Glutamatergic neuron (in vitro differentiated cells): Measurements from ENCODE around the gene DQX1. TPM values are rescaled to one million over a fixed set of nuclear protein-coding genes. Genes with fewer than 3 reads are reported as not detected.

Experiments used
- DNase-seq: peaks from one replicate; pipeline ENCODE4 v3.0.0; 2022
- H3K27ac Mint-ChIP-seq: one replicate; pipeline ENCODE4 v1.8.0; 2020; ENCODE audit warnings: mild to moderate bottlenecking, mixed read lengths, inconsistent platforms; ENCODE audit not compliant: unreplicated experiment
- H3K27me3 Mint-ChIP-seq: one replicate; pipeline ENCODE4 v1.8.0; 2020; ENCODE audit warnings: mild to moderate bottlenecking, moderate library complexity, mixed read lengths, inconsistent platforms; ENCODE audit not compliant: unreplicated experiment
- H3K36me3 Mint-ChIP-seq: one replicate; pipeline ENCODE4 v1.8.0; 2020; ENCODE audit warnings: mild to moderate bottlenecking, mixed read lengths, inconsistent platforms; ENCODE audit not compliant: unreplicated experiment
- H3K4me1 Mint-ChIP-seq: one replicate; pipeline ENCODE4 v1.8.0; 2020; ENCODE audit warnings: mild to moderate bottlenecking, low read depth, mixed read lengths, inconsistent platforms; ENCODE audit not compliant: unreplicated experiment
- H3K4me3 Mint-ChIP-seq: one replicate; pipeline ENCODE4 v1.8.0; 2020; ENCODE audit warnings: mild to moderate bottlenecking, mixed read lengths, inconsistent platforms; ENCODE audit not compliant: unreplicated experiment
- H3K9me3 Mint-ChIP-seq: one replicate; pipeline ENCODE4 v1.8.0; 2020; ENCODE audit warnings: mild to moderate bottlenecking, moderate library complexity, mixed read lengths, inconsistent platforms; ENCODE audit not compliant: unreplicated experiment
- total RNA-seq: library from RNA; stranded (reverse); fragmentation: NEBNext Ultra II Directional; extraction: Animal tissue kit (Norgen Biotek cat#: 25700); gene quantifications from one replicate; pipeline ENCODE4 v1.2.1, GENCODE V29; 2021; ENCODE audit not compliant: unreplicated experiment
- TF ChIP-seq, protein P1 (sequence below): fragments of 200-600 bp; sonication (generic); IDR thresholded peaks from one replicate; pipeline ENCODE4 v1.5.0; 2021; ENCODE audit not compliant: partially characterized antibody, unreplicated experiment

DQX1 gene
- total RNA-seq, 1 donor from 2014 or later: 0.91 TPM

DNA sequence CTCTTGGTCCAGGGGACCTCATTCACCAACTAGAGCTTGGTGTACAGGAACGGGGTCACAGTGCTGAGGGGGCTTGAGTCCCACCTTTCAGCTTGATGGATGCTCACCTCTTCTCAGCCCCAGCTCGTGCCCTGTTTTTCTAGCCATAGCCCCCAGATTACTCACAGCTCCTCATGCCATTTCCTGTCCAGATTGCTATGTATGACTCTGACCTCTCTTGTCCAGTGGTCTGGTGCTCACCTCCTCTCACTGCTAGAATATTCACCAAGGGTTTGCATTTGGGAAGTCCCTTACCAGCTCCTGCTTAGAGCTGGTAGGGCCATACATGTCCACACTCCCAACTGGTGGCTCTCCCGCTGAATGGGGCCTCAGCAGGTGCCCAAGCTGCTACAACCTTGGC is 32.5 kb downstream of the DQX1 start:
- Mint-ChIP-seq H3K27ac (no peak overlapping the region), H3K4me1 (peaks cover 4% of the 10 kb centered on the region), H3K4me3 (no peak overlapping the region), H3K9me3 (peaks cover 2% of the 10 kb centered on the region), H3K36me3 (peaks cover 8% of the 10 kb centered on the region), H3K27me3 (peaks cover 9% of the 10 kb centered on the region)
- no peak for DNase-seq
- TF ChIP-seq, protein P1, sequence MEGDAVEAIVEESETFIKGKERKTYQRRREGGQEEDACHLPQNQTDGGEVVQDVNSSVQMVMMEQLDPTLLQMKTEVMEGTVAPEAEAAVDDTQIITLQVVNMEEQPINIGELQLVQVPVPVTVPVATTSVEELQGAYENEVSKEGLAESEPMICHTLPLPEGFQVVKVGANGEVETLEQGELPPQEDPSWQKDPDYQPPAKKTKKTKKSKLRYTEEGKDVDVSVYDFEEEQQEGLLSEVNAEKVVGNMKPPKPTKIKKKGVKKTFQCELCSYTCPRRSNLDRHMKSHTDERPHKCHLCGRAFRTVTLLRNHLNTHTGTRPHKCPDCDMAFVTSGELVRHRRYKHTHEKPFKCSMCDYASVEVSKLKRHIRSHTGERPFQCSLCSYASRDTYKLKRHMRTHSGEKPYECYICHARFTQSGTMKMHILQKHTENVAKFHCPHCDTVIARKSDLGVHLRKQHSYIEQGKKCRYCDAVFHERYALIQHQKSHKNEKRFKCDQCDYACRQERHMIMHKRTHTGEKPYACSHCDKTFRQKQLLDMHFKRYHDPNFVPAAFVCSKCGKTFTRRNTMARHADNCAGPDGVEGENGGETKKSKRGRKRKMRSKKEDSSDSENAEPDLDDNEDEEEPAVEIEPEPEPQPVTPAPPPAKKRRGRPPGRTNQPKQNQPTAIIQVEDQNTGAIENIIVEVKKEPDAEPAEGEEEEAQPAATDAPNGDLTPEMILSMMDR: no peak

DNA sequence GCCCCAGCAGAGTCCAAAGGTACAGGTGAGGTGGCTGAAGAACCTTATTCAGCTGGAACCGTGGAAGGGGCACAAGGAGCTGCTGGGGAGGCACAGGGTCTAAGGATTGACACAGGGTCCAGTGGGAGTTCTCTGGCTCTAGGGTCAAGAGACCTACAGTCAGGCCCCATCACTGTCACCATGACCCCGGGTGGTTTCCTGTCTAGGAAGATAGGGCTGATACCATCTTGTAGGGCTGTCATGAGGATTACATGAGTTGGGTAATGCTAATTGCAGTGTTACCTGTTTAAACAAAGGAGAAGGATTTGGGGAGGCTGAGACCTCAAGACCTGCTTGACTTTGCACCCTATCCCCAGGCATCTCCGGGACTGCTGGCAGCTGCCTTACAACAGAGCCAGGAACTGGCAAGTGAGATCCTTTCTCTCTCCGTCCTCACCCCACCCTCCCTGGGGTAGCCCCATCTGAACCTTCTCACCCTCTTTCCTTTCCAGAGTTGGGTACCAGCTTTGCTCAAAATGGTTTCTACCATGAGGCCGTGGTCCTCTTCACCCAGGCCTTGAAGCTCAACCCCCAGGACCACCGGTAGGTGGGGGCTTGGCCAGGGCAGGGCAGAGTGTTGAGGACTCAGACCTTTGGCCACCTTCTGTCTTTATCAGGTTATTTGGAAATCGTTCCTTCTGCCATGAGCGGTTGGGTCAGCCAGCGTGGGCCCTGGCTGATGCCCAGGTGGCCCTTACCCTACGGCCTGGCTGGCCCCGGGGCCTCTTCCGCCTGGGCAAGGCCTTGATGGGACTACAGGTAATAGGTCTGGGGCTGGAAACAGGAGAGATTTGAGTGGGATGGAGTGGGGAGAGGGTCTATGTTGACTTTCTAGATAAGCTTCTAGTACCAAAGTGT is 34.1 kb downstream of the DQX1 start:
- no peak for DNase-seq
- H3K4me1 Mint-ChIP-seq: no peaks in the 10 kb centered on the region
- no peak overlapping the region for H3K4me3 Mint-ChIP-seq
- TF ChIP-seq, protein P1: no peak
- no peak overlapping the region for H3K27ac Mint-ChIP-seq
- H3K36me3 Mint-ChIP-seq: peaks cover 8% of the 10 kb centered on the region
- H3K9me3 Mint-ChIP-seq: peaks cover 2% of the 10 kb centered on the region
- H3K27me3 Mint-ChIP-seq: peaks cover 2% of the 10 kb centered on the region

DNA sequence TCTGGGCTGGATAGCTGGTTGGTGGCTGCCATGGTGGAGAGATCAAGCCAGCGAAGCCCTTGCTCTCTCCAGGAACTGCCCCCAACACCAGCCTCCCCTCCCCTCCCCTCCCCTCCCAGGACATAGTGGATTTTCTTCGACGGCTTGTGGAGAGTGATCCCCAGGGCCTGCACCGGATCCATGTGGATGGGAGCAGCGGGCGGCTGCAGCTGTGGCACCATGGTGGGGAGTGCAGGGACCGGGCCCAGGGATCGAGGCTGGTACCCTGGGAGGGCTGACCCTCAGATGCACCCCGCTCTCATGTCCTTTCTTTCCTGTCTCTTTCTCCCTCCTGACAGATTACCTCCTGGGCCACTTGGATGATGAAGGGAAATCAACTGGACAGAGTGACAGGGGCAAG is 36.1 kb downstream of the DQX1 start:
- peaks cover 2% of the 10 kb centered on the region for H3K9me3 Mint-ChIP-seq

DNA sequence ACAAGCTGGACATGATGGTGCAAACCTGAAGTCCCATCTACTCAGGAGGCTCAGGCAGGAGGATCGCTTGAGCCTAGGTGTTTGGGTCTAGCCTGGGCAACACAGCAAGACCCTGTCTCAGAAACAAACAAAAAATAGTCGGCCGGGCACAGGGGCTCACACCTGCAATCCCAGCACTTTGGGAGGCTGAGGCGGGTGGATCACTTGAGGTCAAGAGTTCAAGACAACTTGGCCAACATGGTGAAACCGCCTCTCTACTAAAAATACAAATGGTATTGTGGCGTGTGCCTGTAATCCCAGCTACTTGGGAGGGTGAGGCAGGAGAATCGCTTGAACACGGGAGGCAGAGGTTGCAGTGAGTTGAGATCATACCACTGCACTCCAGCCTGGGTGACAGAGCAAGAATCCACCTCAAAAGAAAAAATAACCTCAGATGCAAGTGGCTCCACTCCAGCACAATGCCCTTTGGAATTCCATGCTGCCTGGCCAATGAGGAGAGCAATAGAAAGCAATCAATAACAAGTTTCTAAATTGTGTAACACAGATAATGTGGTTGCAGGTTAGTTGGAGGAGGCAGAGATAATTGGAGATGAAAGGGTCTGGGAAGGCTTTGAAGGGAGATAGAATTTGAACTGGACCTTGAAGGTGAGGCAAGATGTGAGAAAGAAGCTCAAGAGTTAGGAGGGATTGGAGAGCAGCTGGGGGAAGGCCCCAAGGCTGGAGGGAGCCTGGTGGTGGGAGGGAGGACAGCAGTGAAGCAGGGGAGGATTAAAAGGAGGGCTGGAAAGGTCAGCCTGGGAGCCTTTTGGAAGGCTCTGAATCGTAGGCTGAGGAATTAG is 37.2 kb downstream of the DQX1 start:
- peaks cover 1% of the 10 kb centered on the region for H3K9me3 Mint-ChIP-seq
- peak overlapping the region; percentile 53 for H3K4me3 Mint-ChIP-seq
- no peak overlapping the region for H3K27ac Mint-ChIP-seq
- H3K4me1 Mint-ChIP-seq: no peaks in the 10 kb centered on the region
- TF ChIP-seq, protein P1: no peak
- no peaks in the 10 kb centered on the region for H3K36me3 Mint-ChIP-seq
- no peak for DNase-seq
- H3K27me3 Mint-ChIP-seq: peaks cover 5% of the 10 kb centered on the region

More for the DNA sequence above, 36.1 kb downstream of the DQX1 start:
- H3K27ac Mint-ChIP-seq: no peak overlapping the region
- H3K4me1 Mint-ChIP-seq: no peaks in the 10 kb centered on the region
- DNase-seq: no peak
- no peaks in the 10 kb centered on the region for H3K36me3 Mint-ChIP-seq
- TF ChIP-seq, protein P1: no peak
- peaks cover 5% of the 10 kb centered on the region for H3K27me3 Mint-ChIP-seq
- H3K4me3 Mint-ChIP-seq: no peak overlapping the region
